ENCODE data around the gene ARRDC4.

Gene ARRDC4

GRCh38 chr15:97947465-97948260, 12.8 kb upstream of the ARRDC4 start:
- H3K9me3 ChIP-seq (ENCODE audit: control insufficient read depth, low read length), result no peaks in the 10 kb centered on the region
- H3K9ac ChIP-seq (ENCODE audit: low read length), result no peak overlapping the region
- DNase-seq (ENCODE audit: low read depth), result no peak
- H3K4me1 ChIP-seq (ENCODE audit: control insufficient read depth, insufficient read depth, low read length), result no peaks in the 10 kb centered on the region
- peaks cover 24% of the 10 kb centered on the region for H3K27me3 ChIP-seq (replicated peaks; ENCODE audit: control insufficient read depth, insufficient read depth, low read length)
- H3K4me3 ChIP-seq (ENCODE audit: low read length), result no peak overlapping the region
- no peaks in the 10 kb centered on the region for H3K36me3 ChIP-seq (ENCODE audit: control insufficient read depth, insufficient read depth, low read length, severe bottlenecking)

DNA sequence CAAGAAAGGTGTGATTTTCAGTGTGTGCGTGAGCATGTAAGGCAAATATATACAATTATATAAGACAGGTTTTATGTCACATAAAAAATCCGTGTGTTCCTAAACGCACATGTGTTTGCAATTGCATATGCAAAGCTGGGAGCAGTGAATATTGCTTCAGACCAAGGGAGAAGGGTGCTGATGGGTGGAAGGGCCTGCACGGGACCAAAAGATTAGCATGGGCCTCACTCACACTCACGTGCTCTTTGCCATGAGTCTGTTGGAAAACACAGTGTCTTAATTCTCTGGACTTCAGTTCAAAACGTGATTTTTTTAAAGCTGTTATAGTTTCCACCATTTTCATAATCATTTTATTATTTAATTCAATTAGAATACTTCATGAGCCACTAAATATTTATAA, 7.2 kb upstream of the ARRDC4 start:
- no peak overlapping the region for H3K4me3 ChIP-seq (ENCODE audit: low read length)
- H3K9me3 ChIP-seq (ENCODE audit: control insufficient read depth, low read length), result peaks cover 4% of the 10 kb centered on the region
- no peak for DNase-seq (ENCODE audit: low read depth)
- no peaks in the 10 kb centered on the region for H3K36me3 ChIP-seq (ENCODE audit: control insufficient read depth, insufficient read depth, low read length, severe bottlenecking)
- peaks cover 4% of the 10 kb centered on the region for H3K27me3 ChIP-seq (replicated peaks; ENCODE audit: control insufficient read depth, insufficient read depth, low read length)
- no peaks in the 10 kb centered on the region for H3K4me1 ChIP-seq (ENCODE audit: control insufficient read depth, insufficient read depth, low read length)
- no peak overlapping the region for H3K9ac ChIP-seq (ENCODE audit: low read length)

DNA sequence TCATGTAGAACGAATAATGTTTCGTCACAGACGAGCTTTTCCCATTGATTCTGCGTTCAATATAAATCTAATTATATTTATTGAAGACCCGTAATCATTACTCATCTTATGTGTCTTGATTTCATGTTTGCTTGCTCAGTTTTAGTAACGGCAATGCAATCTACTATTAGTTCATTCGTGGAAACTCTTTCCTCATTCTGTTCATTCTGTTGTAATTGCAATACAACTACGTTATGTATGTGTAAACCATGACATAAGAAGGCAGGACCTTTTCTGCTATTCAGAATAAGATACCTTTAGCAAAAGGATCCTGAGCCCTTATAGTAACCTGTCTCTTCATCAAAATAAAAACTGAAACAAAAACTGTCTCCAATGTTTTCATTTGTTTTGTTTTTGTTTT, 6.8 kb upstream of the ARRDC4 start:
- H3K27me3 ChIP-seq (replicated peaks; ENCODE audit: control insufficient read depth, insufficient read depth, low read length), result peaks cover 4% of the 10 kb centered on the region
- H3K9me3 ChIP-seq (ENCODE audit: control insufficient read depth, low read length), result peaks cover 4% of the 10 kb centered on the region

GRCh38 chr15:97955035-97955434, 5.5 kb upstream of the ARRDC4 start:
- no peak for DNase-seq (ENCODE audit: low read depth)
- H3K4me1 ChIP-seq (ENCODE audit: control insufficient read depth, insufficient read depth, low read length), result peaks cover 4% of the 10 kb centered on the region
- no peak overlapping the region for H3K4me3 ChIP-seq (ENCODE audit: low read length)
- peaks cover under 1% of the 10 kb centered on the region for H3K27me3 ChIP-seq (replicated peaks; ENCODE audit: control insufficient read depth, insufficient read depth, low read length)
- H3K9me3 ChIP-seq (ENCODE audit: control insufficient read depth, low read length), result peaks cover 4% of the 10 kb centered on the region
- H3K9ac ChIP-seq (ENCODE audit: low read length), result no peak overlapping the region
- H3K36me3 ChIP-seq (ENCODE audit: control insufficient read depth, insufficient read depth, low read length, severe bottlenecking), result no peaks in the 10 kb centered on the region

More for the DNA sequence above, 6.8 kb upstream of the ARRDC4 start:
- Histone ChIP-seq H3K4me1 (ENCODE audit: control insufficient read depth, insufficient read depth, low read length) (no peaks in the 10 kb centered on the region), H3K4me3 (ENCODE audit: low read length) (no peak overlapping the region), H3K36me3 (ENCODE audit: control insufficient read depth, insufficient read depth, low read length, severe bottlenecking) (no peaks in the 10 kb centered on the region), H3K9ac (ENCODE audit: low read length) (no peak overlapping the region)
- DNase-seq (ENCODE audit: low read depth), result no peak

DNA sequence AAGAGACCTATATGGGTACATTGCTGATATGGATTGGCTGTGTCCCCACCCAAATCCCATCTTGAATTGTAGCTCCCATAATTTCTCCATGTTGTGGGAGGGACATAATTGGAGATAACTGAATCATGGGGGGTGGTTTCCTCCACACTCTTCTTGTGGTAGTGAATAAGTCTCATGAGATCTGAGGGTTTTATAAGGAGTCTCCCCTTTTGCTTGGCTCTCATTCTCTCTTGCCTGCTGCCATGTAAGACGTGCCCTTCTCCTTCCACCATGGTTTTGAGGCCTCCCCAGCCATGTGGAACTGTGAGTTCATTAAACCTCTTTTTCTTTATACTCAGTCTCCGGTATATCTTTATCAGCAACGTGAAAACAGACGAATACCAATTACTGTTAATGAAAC, 5.0 kb upstream of the ARRDC4 start:
- H3K9ac ChIP-seq (ENCODE audit: low read length), result no peak overlapping the region
- H3K4me1 ChIP-seq (ENCODE audit: control insufficient read depth, insufficient read depth, low read length), result peaks cover 4% of the 10 kb centered on the region

DNA sequence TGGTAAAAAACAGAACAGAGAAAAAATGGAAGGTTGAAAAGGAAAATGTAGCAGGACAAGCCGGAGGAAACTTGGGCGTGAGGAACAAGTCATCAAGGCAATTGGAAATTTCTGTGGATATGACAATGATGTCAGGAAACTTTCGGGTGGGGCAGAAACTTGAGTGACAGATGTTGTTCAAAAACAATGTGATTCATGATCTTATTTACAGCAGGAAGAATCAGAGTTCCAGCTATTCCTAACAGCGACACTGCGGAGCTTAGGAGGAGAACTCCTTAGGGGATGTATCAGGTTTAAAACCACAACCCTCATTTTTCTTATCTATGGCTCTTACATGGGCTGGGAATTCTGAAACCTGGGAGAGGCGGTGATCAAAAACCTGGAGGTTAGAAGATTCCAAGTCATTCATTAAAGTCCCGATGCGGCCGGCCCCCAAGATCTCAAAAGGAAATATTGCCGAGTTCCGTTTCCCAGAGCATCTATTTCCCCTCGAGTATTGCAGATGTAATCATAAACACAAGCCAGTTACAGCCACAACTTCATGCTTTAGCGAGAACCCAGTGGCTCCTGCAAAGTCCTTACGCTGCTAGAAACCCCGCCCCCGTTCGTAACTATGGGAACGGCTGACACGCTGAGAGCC, 659 bp upstream of the ARRDC4 start:
- Histone ChIP-seq H3K9me3 (ENCODE audit: control insufficient read depth, low read length) (peaks cover 4% of the 10 kb centered on the region), H3K9ac (ENCODE audit: low read length) (peak overlapping the region; percentile 67), H3K27me3 (replicated peaks; ENCODE audit: control insufficient read depth, insufficient read depth, low read length) (no peaks in the 10 kb centered on the region), H3K4me3 (ENCODE audit: low read length) (peak overlapping the region; percentile 81), H3K36me3 (ENCODE audit: control insufficient read depth, insufficient read depth, low read length, severe bottlenecking) (peaks cover 3% of the 10 kb centered on the region), H3K4me1 (ENCODE audit: control insufficient read depth, insufficient read depth, low read length) (peaks cover 26% of the 10 kb centered on the region)
- no peak for DNase-seq (ENCODE audit: low read depth)

More for the DNA sequence above, 5.0 kb upstream of the ARRDC4 start:
- Histone ChIP-seq H3K9me3 (ENCODE audit: control insufficient read depth, low read length) (peaks cover 4% of the 10 kb centered on the region), H3K4me3 (ENCODE audit: low read length) (no peak overlapping the region), H3K27me3 (replicated peaks; ENCODE audit: control insufficient read depth, insufficient read depth, low read length) (no peaks in the 10 kb centered on the region), H3K36me3 (ENCODE audit: control insufficient read depth, insufficient read depth, low read length, severe bottlenecking) (no peaks in the 10 kb centered on the region)
- DNase-seq (ENCODE audit: low read depth), result no peak

GRCh38 chr15:97961067-97961954, 808 bp downstream of the ARRDC4 start:
- peak; percentile 59 for DNase-seq (ENCODE audit: low read depth)
- Histone ChIP-seq H3K9ac (ENCODE audit: low read length) (peak overlapping the region; percentile 87), H3K36me3 (ENCODE audit: control insufficient read depth, insufficient read depth, low read length, severe bottlenecking) (peaks cover 13% of the 10 kb centered on the region), H3K4me1 (ENCODE audit: control insufficient read depth, insufficient read depth, low read length) (peaks cover 33% of the 10 kb centered on the region), H3K4me3 (ENCODE audit: low read length) (peak overlapping the region; percentile 96), H3K9me3 (ENCODE audit: control insufficient read depth, low read length) (no peaks in the 10 kb centered on the region), H3K27me3 (replicated peaks; ENCODE audit: control insufficient read depth, insufficient read depth, low read length) (no peaks in the 10 kb centered on the region)

DNA sequence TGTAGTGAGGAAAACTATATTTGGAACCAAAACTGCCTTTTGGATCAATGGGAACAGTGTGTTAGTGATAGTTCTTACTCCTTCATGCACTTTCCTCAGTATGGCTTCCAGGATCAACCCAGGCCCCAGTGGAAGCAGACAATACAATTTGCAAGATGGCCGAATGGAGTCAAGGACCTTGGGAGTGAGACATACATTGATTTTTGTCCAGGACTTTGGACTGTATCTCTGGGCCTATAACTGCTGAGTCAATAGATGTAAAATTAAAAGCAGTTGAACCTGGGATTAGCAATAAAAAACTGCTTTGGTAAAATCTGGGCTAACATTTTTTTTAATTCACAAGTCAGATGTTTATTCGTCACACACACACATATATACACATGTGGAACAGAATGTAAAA, 1.8 kb downstream of the ARRDC4 start:
- no peak for DNase-seq (ENCODE audit: low read depth)
- Histone ChIP-seq H3K9me3 (ENCODE audit: control insufficient read depth, low read length) (no peaks in the 10 kb centered on the region), H3K4me3 (ENCODE audit: low read length) (peak overlapping the region; percentile 96), H3K27me3 (replicated peaks; ENCODE audit: control insufficient read depth, insufficient read depth, low read length) (no peaks in the 10 kb centered on the region), H3K9ac (ENCODE audit: low read length) (peak overlapping the region; percentile 87), H3K36me3 (ENCODE audit: control insufficient read depth, insufficient read depth, low read length, severe bottlenecking) (peaks cover 17% of the 10 kb centered on the region), H3K4me1 (ENCODE audit: control insufficient read depth, insufficient read depth, low read length) (peaks cover 42% of the 10 kb centered on the region)

DNA sequence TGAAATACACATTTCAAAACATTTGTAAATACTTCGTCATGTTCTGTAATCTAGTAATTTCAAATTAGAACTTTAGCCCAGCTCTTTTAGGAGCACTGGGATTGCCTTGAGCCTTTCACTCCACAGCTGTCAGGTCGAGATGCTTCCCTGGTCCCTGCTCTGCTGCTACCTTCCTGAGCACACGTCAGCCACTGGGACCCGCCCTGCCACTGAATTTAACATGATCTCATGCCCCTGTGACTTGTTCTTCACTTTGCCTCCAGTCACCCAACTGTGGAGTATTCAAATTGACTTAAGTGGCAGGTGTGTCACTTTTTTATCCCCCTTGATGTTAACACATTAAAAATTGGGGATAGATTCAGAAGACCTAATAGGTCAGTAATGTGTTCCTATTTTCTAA, 3.3 kb downstream of the ARRDC4 start:
- no peak overlapping the region for H3K9ac ChIP-seq (ENCODE audit: low read length)
- no peaks in the 10 kb centered on the region for H3K9me3 ChIP-seq (ENCODE audit: control insufficient read depth, low read length)
- no peaks in the 10 kb centered on the region for H3K27me3 ChIP-seq (replicated peaks; ENCODE audit: control insufficient read depth, insufficient read depth, low read length)
- no peak overlapping the region for H3K4me3 ChIP-seq (ENCODE audit: low read length)
- H3K36me3 ChIP-seq (ENCODE audit: control insufficient read depth, insufficient read depth, low read length, severe bottlenecking), result peaks cover 20% of the 10 kb centered on the region
- H3K4me1 ChIP-seq (ENCODE audit: control insufficient read depth, insufficient read depth, low read length), result peaks cover 55% of the 10 kb centered on the region
- no peak for DNase-seq (ENCODE audit: low read depth)

DNA sequence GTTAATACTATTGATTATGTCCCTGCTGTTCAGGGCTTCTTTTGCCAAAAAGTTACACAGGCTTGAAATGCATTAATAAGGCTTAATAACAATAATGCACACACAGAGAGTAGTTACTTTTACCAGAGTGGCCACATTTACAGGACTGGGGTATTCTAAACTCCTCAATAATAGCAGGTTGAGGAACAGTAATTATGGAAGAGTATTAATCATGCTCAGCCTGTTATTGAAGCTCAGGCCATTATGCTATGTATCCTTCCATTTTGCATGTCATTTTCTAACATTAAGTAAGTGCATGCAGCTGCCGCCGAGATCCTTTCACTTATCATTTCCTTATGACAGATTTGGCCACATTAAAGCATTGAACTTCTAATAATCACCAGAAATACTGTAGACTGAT, 5.7 kb downstream of the ARRDC4 start:
- H3K27me3 ChIP-seq (replicated peaks; ENCODE audit: control insufficient read depth, insufficient read depth, low read length), result no peaks in the 10 kb centered on the region
- peak overlapping the region; percentile 70 for H3K9ac ChIP-seq (ENCODE audit: low read length)
- no peaks in the 10 kb centered on the region for H3K9me3 ChIP-seq (ENCODE audit: control insufficient read depth, low read length)
- DNase-seq (ENCODE audit: low read depth), result no peak
- H3K4me3 ChIP-seq (ENCODE audit: low read length), result peak overlapping the region; percentile 56
- peaks cover 57% of the 10 kb centered on the region for H3K4me1 ChIP-seq (ENCODE audit: control insufficient read depth, insufficient read depth, low read length)
- H3K36me3 ChIP-seq (ENCODE audit: control insufficient read depth, insufficient read depth, low read length, severe bottlenecking), result peaks cover 45% of the 10 kb centered on the region
